Psoas muscle (tissue), 8 donors: ENCODE measurements around the gene CCDC91. TPM values are rescaled to one million over a fixed set of nuclear protein-coding genes. Genes with fewer than 3 reads are reported as not detected.

Source experiments
- ATAC-seq, 4 donors: fragments of 200-7000 bp; cut with Tn5 transposase; one replicate each; pipeline ENCODE4 v1.9.1; 2020; ENCODE audit warnings: moderate library complexity in 3 of 4, mild to moderate bottlenecking in 2 of 4
- DNase-seq, 2 donors: peaks; one replicate each; pipeline ENCODE4 v3.0.0-alpha.2; 2020
- H3K27ac ChIP-seq: fragments of 200-600 bp; one replicate; pipeline ENCODE4 v1.8.0; 2022
- H3K27me3 ChIP-seq, 3 donors: fragments of 200-600 bp in 1 of 3; one replicate each; pipeline versions ENCODE4 v1.6.1 to v1.8.0; 2013 to 2022; ENCODE audit warnings: low read length in 2 of 3, mild to moderate bottlenecking in 2 of 3, moderate library complexity in 1 of 3; ENCODE audit not compliant: insufficient read depth in 3 of 3
- H3K36me3 ChIP-seq, 2 donors: fragments of 200-600 bp in 1 of 2; one replicate each; pipeline versions ENCODE4 v1.6.1 to v1.8.0; 2013 to 2022; ENCODE audit warnings: low read depth in 1 of 2, mild to moderate bottlenecking in 1 of 2, moderate library complexity in 1 of 2; ENCODE audit not compliant: insufficient read depth in 1 of 2
- H3K4me1 ChIP-seq: fragments of 200-600 bp; one replicate; pipeline ENCODE4 v1.8.0; 2022
- H3K4me3 ChIP-seq: fragments of 200-600 bp; one replicate; pipeline ENCODE4 v1.8.0; 2022; ENCODE audit warnings: mild to moderate bottlenecking
- H3K9me3 ChIP-seq: fragments of 200-600 bp; one replicate; pipeline ENCODE4 v1.8.0; 2022
- CTCF ChIP-seq: fragments of 200-600 bp; IDR thresholded peaks from one replicate; pipeline ENCODE4 v1.8.0; 2022; ENCODE audit warnings: antibody characterized with exemption
- WGBS, 3 donors: extraction: QIAGEN DNeasy Blood & Tissue Kit; methylation state at CpG; one replicate each; pipeline versions ENCODE4 v1.1.6 to v1.1.7; 2013; 5-methylcytosine and 5-hydroxymethylcytosine counted together
- intact Hi-C, 2 donors: fragments of 100-400 bp; cut with DNase I; formaldehyde crosslinking; loops; one replicate each; pipeline versions ENCODE4 v1.11.0 to v1.14.2; 2022
- polyA plus RNA-seq, 3 donors: library from polyadenylated mRNA; stranded (reverse); fragments of 200-250 nt; gene quantifications; one replicate each; pipeline ENCODE4 v1.2.3, GENCODE V29; 2013
- total RNA-seq, 4 donors: library from RNA; stranded (reverse); fragmentation: NEBNext Ultra II Directional in 2 of 4; extraction: Animal tissue kit (Norgen Biotek cat#: 25700) in 2 of 4; gene quantifications; one replicate each; pipeline versions ENCODE4 v1.2.1 to v1.2.4, GENCODE V29; 2021 to 2023
- donor health status: healthy with polysubstance abuse.
- donor health status: DM: no; HTN: no; CAD: no; lungs with moderate emphysema.
- donor health status: Bipolar disorder and iron deficiency.
- donor health status: healthy.
- donor health status: DM: yes; HTN: yes; CAD: no.
- donor health status: DM: no; HTN: no; CAD: no.
- donor health status: DM: no; HTN: no; CAD: no.
- donor health status: DM: yes; HTN: yes; CAD: no.

The CCDC91 gene
- total and polyA plus RNA-seq, 7 donors, result 18.4 to 47.2 (median 36.2) TPM

GRCh38 chr12:28243310-28243633 lies 53.0 kb downstream of the CCDC91 start:
- 91 to 98% (median 94%) methylated on average over 2 of the region's 2 CpGs for WGBS, 3 donors

GRCh38 chr12:28247806-28248205 lies 57.5 kb downstream of the CCDC91 start:
- no peak overlapping the region for H3K4me3 ChIP-seq
- no peak for TF ChIP-seq CTCF
- no peak overlapping the region for H3K27ac ChIP-seq
- no peaks in the 10 kb centered on the region for H3K36me3 ChIP-seq
- H3K4me1 ChIP-seq, result no peaks in the 10 kb centered on the region
- intact Hi-C loops, result no loop called here
- 81 to 94% (median 92%) methylated on average over 7 of the region's 7 CpGs for WGBS, 3 donors
- H3K9me3 ChIP-seq, result peaks cover 6% of the 10 kb centered on the region
- ATAC-seq, result no peak
- DNase-seq, result no peak
- H3K27me3 ChIP-seq, result no peaks in the 10 kb centered on the region

More at GRCh38 chr12:28243310-28243633, 53.0 kb downstream of the CCDC91 start:
- Histone ChIP-seq H3K27me3 (no peaks in the 10 kb centered on the region), H3K4me1 (no peaks in the 10 kb centered on the region), H3K36me3 (no peaks in the 10 kb centered on the region), H3K27ac (no peak overlapping the region), H3K4me3 (no peak overlapping the region), H3K9me3 (peaks cover 6% of the 10 kb centered on the region)
- intact Hi-C loops, result no loop called here
- no peak for ATAC-seq
- no peak for DNase-seq
- TF ChIP-seq CTCF, result no peak

GRCh38 chr12:28248555-28249145 lies 58.4 kb downstream of the CCDC91 start:
- Histone ChIP-seq H3K4me3 (no peak overlapping the region), H3K36me3 (no peaks in the 10 kb centered on the region), H3K4me1 (no peaks in the 10 kb centered on the region), H3K27me3 (no peaks in the 10 kb centered on the region), H3K9me3 (peaks cover 6% of the 10 kb centered on the region), H3K27ac (no peak overlapping the region)
- intact Hi-C loops, result no loop called here
- no peak for ATAC-seq
- no peak for TF ChIP-seq CTCF
- DNase-seq, result no peak

GRCh38 chr12:28253161-28253641 lies 62.9 kb downstream of the CCDC91 start:
- H3K9me3 ChIP-seq, result no peaks in the 10 kb centered on the region
- TF ChIP-seq CTCF, result no peak
- ATAC-seq, result no peak
- intact Hi-C loops, result no loop called here
- no peaks in the 10 kb centered on the region for H3K4me1 ChIP-seq
- no peak overlapping the region for H3K27ac ChIP-seq
- DNase-seq, result no peak
- H3K36me3 ChIP-seq, result no peaks in the 10 kb centered on the region
- WGBS, 3 donors, result 86 to 90% (median 87%) methylated on average over 3 of the region's 3 CpGs
- no peaks in the 10 kb centered on the region for H3K27me3 ChIP-seq
- H3K4me3 ChIP-seq, result no peak overlapping the region

GRCh38 chr12:28257411-28257810 lies 67.2 kb downstream of the CCDC91 start:
- intact Hi-C loops, result no loop called here
- Histone ChIP-seq H3K36me3 (no peaks in the 10 kb centered on the region), H3K4me3 (no peak overlapping the region), H3K4me1 (no peaks in the 10 kb centered on the region), H3K27ac (no peak overlapping the region), H3K9me3 (no peaks in the 10 kb centered on the region), H3K27me3 (no peaks in the 10 kb centered on the region)
- TF ChIP-seq CTCF, result no peak
- ATAC-seq, result no peak
- DNase-seq, result no peak
